Hepatic stellate cell (primary cell): ENCODE results near the gene EBF4.
"Not testable (repeated sequence)": the region's sequence is repeated elsewhere in the genome, so short reads cannot be mapped to it uniquely, and the experiment has no call there.

Experiments
- DNase-seq: peaks from one replicate; pipeline ENCODE4 v3.0.0; 2011; ENCODE audit warnings: low spot score

EBF4 gene

DNA sequence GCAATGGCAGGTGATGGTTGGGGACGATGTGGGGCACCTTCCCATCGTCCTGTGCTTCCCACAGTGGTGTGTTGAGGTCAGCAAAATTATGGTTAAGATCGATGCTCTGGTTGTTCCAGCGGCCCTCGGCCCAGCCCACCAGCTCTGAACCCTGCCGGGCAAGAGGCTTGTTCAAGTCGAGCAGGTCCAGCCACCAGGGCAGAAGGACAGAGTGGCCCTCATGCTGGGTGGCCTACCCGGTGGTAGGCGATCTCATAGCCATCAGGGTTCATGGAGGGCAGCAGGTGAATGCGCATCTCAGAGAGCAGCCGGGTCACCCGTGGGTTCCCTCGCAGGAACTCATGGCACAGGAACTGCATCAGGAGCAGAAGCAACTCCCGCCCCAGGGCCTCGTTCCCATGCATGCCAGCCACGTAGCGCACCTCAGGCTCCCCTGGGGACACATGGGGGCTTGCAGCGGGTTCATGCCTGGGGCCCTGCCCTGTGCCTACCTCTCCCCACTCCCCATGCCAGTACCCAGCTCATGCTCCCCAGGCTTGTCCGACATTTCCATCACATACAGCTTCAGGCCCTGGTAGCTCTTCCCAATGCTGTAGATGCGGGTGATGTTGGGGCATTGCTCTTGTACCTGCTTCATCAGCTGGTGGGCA lies 103.6 kb downstream of the EBF4 start:
- DNase-seq: no peak

DNA sequence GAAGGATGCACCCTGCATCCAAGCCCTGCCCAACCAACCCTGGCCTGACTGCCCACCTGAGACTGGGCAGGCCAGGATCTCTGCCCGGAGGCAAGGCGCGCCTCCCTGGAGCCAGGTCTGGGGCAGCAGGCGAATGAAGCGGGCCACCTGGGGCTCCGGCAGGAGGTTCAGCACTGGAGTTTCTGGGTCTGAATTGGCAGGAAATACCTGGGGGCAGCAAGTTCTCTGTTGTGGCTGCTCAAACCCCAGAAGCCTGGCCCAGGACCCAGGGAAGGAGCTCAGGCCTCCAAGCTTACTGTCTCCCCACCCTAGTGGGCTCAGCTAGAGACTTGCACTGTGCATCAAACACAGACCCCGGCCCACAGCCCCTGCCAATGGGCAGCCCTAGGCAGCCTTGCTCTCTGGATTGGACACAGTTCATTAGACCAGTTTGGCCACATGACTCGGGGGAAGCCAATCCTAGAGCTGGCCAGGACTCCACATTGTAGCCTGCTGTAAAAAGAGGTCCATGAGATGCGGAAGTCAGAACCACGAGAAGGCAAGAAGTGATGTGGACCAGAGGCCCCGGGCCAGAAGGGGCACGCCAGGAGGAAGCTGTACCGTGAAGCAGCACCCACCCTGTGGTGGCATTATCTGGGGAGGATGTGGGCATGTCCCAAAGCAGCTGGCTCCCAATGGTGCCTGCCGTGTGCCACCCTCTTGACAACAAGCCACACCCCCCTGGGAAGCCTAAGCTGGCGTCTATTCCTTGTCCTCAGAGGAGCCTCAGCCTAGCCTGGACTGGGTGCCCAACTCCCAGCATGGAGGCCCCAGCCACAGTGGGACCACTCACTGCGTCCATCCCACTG lies 104.8 kb downstream of the EBF4 start:
- DNase-seq: no peak

DNA sequence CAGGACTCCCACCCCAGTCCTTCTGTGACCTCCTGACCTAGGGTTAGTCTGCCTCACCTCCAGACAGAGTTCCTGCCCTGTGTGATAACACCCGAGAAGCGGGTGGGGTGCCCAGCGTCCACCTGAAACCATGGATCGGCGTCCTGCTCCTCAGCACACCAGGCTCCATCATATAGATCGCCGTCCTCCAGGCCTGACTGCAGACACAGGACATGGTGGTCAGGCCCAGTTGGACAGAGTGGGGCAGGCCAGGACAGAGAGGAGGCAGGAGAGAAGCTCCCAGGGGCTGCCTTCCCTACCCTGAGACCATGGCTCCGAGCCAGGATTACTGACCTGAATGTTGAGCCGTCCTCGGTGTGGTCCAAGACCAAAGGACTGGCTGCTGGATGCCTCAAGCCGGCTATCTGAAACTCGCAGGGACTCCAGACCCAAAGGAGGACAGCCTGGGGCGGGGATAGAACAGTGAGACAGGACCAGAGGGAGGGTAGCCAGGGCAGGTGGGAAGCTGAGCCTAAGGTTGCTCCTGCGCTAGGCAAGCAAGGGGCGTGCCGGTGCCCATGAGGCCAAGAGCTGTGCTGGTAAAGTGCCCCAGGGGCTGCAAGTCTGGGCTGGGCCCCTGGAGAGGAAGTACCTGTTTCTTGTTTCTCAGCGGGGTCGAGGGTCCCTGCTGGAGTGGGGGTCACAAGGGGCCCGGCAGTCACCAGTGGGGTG lies 105.7 kb downstream of the EBF4 start:
- no peak for DNase-seq

DNA sequence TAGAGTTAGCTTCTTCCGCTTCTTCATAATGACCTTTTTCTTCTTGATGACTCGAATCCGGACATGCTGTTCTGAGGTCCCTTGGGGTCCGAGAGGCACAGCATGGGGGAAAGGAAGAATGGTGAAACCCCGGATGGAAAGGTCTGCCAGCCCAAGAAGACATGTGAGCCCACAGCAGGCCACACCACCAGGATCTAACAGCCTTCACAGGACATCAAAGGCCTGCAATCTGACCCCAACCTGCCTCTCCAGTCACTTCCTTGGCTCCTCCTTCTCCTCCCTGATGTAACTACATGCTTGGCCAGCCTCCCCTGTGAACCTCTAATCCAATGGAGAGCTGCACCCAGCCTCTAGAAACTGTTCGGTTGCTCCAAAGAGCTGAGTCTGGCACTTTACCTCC lies 106.2 kb downstream of the EBF4 start:
- DNase-seq: no peak

DNA sequence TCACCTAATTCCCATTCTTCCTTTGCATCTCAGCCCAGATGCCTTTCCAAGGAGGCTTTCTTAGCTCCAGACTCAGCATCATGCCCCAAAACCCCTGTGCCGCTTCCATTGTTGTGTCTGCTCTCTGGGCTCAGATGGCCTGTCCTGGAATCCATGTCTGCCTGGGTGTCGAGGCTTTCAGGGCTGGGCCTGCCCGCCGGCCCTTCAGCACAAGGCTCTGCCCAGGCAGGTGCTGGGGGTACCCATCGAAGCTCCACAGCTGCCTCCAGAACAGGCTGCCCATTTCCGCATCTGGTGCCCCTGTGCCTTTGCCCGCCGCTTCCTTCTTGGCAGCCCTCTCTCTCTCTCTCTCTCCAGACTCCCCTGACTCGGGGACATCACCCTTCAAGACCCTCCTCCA lies 106.7 kb downstream of the EBF4 start:
- DNase-seq: no peak

DNA sequence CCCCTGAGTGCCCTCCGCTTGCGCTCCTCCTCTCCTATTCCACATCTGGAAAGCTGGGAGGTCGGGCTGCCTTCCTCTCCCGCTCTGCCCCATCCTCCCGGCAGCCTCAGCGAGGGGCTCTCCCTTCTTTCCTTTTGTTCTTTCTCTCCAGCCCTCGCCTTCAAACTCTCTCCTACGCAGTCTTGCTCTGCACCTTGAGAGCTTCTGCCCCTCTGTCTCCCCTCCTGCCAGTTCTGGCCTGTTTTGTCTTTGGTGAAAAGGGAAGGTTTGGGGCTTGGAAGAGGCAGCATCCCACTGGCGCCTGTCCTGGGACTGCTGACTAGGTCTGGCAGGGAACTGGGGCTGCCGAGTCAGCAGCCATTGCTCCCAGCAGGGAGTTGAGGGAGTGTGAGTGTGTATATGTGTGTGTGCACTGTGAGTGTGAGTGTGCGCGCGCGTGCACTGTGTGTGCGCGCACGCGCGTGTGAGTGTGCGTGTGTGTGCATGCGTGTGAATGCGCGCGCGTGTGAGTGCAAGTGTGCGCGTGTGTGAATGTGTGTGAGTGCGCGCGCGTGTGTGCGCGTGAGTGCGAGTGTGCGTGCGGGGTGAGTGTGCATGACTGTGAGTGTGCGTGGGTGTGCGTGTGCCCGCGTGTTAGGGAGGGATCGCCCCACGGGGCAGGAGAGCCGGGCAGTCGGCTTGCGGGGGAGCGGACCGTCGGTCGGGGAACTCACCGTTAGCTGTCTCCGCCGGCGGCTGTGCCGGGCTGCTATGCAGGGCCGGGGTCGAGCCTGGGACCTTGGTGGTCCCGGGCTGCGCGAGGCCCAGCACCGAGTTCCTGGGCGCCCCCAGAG lies 107.3 kb downstream of the EBF4 start:
- DNase-seq: no peak

DNA sequence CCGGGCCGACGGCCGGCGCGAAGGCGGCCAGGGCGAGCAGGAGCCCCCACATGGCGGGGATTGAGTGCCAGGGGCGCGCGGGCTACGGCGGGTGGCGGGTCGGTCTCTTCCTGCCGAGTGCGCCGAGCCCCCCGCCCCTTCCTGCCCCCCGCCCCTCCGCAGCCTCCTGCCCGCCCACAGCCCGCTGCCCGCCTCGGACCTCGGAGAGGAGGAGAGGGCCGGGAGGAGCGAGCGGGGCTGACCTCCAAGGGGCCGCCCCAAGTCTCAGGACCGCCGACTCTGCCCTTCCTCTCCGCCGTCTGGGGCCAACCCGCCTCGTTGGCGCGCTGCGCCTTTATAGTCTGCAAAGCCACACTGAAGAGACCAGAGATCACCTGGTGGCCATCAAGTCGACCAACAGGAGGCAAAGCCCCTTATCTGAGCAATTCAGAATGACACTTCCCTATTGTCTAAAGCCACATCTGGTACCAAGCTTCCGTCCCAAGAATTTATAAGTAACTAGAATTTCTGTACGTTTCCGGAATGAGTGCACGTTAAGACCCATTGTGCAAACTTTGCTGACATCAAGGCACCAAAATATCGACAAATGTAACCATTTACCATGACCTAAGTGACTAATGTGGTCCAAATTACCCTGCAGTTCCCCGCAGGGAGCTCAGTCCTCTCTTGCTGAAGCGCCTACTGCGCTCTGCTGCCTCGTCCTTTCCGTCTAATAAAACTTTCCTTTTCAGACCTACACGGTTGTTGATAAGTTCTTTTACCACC lies 108.1 kb downstream of the EBF4 start, which contains the start of gene CPXM1:
TSS of gene CPXM1 (minus strand) at position 107 of the 765 bp plus-strand sequence. CDS start at position 52, 55 bp downstream.
- DNase-seq: no peak

DNA sequence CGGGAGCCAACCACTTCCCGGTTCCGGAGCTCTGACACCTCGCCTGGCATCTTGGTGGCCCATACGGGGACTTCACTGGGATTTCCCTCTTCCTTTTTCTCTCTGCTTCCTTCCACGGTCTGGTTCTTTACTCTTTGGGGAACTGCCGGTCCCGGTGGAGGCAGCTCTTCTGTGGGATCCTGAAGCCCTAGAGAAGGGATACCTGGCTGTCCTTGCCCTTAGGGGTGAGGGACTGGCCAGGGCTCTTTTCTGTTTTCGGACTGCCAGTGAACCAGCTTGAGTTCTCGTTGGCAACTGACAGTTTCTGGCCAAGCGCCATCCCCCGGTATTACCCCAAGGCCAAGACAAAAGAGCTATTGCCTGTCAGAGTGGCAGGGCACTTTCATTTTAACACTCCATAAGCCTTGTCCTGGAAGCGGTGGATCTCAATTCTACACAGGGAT lies 108.7 kb downstream of the EBF4 start:
- no peak for DNase-seq

DNA sequence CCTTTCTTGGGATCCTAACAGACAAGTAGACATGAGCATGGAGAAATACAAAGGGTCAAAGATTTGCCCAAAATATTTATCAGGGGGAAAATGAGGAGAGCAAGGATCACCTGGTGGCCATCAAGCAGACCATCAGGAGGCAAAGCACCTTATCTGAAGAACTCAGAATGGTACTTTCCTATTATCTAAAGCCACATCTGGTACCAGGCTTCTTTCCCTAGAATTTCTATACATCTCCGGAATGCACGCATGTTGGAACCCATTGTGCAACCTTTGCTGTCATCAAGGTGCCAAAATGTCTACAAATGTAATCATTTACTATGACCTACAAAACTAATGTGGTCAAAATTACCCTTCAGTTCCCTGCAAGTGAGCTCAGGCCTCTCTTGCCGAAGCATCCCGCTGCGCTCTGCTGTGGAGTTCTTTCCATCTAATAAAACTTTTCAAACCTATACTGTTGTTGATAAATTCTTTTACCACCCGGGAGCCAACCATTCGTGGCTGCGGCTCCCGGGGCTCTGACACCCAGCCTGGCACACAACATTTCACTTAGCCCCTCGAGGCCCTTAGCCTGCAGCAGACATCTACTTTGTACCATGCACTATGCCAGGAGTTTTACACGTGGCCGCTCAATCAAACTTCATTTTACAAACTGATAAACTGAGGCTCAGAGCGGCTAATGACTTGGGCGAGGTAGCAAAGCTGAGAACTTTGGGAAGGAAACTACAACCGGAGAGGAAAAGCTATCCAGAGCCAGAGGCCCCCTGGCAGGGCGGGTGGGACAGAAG lies 111.7 kb downstream of the EBF4 start:
- no peak for DNase-seq

DNA sequence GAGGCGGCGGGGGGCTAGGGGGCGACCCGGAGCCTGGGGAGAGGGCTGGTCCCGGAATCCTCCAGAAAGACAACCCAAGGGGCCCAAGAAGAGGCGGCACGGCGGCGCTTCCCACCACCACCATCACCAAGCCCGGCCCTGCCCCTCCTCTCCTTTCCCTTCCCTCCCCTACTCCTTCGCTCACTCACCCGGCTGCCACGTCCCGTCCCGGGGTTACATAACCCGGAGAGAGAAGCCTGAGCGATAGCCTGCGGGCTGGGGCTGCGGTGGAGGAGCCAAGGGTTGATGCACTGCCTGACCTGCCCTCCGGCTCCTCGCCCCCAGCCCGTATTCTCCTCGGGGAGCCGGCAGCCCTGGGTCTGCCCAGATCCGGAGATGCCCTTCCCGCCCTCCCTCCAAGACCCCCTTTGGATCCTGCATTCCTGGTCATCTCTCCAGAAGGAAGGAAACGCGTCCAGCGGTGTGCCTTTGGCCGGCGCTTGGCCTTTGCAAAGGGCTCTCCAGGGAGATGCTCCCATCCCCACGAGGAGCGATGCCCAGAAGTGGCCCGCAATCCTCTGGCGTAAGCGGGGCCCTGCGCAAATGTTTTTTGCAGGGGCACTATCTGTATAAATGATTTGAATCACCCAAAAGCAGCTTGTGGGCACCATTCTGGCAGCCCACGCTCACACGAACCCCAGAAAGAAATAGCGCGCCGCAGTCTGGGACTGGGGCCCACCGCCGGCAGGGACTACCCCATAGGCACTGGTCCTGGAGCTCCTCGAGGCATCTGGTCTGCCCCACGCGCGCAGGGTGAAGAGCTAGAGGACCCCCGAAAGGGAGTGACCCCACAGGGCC lies 112.5 kb downstream of the EBF4 start:
- DNase-seq: no peak

DNA sequence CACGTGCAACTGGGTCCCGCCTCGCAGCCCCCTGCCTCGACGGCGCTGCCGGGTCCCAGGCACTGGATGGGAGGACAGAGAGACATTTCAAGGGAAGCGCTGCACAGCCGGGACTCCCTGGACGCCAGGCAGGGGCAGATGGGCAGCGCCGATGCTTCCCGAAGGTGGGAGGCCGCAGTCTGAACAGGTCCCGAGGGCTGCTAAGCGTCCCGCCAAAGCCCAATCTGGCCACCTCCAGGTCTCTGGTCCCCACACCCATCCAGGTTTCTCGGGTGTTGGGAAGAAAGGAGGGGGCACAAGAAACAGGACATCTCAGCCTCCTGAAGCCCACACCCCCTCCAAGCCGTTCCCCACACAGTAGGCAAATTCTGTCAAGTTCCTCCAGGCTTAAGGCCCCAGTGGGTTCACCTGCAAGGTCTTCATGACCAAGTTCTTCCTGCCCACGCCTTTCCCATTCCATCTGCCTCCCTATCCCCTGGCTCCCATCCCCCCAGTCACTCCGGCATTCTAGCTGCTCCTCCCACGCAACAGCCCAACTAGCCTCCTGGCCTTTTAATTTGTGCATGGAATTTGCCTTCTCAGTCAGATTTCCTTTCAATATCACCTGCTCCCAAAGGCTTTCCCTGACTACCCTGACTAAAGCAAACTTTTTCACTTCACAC lies 113.2 kb downstream of the EBF4 start:
- DNase-seq: no peak

DNA sequence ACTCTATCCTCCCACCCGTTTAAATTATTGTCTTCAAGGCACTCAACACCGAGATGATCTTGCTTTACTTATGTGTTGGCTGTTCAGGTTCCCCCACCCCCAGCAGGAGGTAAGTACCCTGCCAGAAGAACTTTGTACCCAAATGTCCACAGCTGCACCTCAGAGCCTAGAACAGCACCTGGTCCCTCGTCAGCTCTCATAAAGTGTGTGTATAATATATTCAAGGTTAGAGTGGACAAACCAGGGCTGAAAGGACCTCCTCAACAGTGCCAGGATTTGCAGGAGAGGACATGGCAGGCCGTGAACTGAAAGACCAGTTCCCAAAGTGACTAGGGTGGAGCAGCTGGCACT lies 113.7 kb downstream of the EBF4 start:
- DNase-seq: no peak

DNA sequence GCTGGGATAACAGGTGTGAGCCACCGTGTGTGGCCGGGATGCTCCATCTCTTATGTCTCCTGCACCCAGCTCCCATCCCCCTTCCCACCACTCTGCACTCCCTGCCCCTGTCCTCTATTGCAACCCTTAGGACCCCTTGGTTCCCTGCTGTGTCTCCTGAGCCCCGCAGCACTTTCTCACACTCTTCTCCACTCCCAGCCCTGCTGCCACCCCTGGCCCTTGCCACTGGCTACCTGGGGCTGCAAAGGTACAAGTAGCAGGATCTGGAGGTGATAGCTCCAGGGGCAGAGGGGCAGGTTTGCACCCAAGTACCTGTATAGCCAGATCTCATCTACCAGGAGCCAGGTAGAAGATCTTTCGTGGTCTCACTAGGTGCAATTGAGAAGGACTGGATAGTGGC lies 114.4 kb downstream of the EBF4 start:
- DNase-seq: no peak

DNA sequence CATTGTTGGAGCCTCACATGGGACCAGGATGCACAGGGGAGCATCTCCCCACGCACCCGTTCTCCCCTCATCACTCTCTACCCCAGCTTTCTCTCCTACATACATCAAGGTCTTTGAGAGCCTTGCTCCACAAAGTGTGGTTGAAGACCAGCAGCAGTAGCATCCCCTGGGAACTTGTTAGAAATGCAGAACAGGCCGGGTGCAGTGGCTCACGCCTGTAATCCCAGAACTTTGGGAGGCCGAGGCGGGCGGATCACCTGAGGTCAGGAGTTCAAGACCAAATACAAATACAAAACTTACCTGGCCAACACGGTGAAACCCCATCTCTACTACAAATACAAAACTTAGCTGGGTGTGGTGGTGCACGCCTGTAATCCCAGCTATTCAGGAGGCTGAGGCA lies 115.3 kb downstream of the EBF4 start:
- DNase-seq: not testable (repeated sequence)

DNA sequence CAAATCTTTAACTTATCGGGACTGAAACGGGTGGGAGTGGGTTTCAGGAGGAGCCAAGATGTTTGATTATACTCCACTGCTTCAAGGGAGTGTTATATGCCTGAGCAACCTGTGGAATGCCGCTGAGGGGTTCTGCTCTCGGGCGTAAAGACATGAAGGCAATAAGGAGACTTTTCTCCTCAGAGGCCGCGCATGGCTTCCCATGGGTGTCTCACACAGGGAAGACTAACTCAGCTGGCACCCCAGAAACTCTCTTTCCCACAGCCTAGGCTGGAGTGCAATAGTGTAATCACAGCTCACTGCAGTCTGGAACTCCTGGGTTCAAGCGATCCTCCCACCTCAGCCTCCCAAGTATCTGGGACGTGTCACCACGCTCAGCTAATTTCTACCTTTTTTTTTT lies 117.1 kb downstream of the EBF4 start:
- DNase-seq: no peak
